ELR (cell line): ENCODE data around the gene C6orf15.

Experiments used
- DNase-seq: peaks from one replicate; pipeline ENCODE4 v3.0.0-alpha.2; 2015; ENCODE audit warnings: low read depth

Gene C6orf15

DNA sequence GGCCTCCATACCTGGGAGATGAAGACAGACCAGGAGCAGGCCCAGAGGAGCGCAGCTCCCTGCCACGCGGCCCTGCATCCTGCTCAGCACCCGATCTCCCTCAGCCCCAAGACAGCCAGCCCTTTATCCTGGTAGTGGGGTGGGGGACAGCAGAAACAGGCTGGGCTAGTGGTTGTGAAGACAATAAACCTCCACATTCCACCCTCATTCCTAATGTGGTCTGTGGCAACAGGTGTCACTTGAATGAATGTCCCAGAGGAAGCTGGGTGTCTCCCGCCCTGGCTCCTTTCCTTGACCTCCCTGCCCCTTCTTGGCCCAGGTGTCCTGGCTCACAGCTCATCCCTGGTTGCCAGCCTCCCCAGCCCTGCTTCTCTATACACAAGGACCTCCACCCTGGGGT, at the start of gene C6orf15:
TSS of gene C6orf15 (minus strand) at position 98 of the 400 bp plus-strand sequence. CDS start at position 78, 20 bp downstream.
- no peak for DNase-seq

GRCh38 chr6:31161216-31162126, 49.1 kb upstream of the C6orf15 start:
- no peak for DNase-seq

- peak; percentile 69 for DNase-seq
These were observed 46.8 kb upstream of the C6orf15 start for GRCh38 chr6:31158863-31159855.

GRCh38 chr6:31158140-31158862, 45.9 kb upstream of the C6orf15 start, which contains the start of gene TCF19:
Gene TCF19 (plus strand): TSS chr6:31158589. CDS start chr6:31159470, 881 bp downstream.
- DNase-seq, result peak; percentile 100

GRCh38 chr6:31157513-31158139, 45.3 kb upstream of the C6orf15 start, which contains the start of gene CCHCR1:
Gene CCHCR1 (minus strand): TSS chr6:31157802. CDS start chr6:31157600, 202 bp downstream.
- DNase-seq, result peak; percentile 15

DNA sequence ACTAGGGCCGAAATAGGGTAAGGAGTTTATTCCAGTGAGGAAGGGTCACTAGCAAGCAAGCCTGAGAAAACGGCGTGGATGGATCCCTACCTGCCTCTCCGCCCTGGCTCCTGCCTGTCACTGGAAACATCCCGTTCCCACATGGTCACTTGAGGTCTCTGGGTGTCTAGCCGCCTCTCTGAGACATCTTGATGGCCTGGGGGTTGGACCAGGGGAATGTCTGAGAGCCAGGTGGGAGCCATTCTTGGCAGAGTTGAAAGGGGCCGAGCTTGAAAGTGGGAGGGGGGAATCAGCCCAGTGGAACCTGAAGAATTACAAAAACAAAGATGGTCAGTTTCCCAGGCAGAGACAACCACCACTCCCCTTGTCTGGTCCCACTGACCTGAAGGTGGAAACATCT, 44.3 kb upstream of the C6orf15 start:
- DNase-seq, result no peak

DNA sequence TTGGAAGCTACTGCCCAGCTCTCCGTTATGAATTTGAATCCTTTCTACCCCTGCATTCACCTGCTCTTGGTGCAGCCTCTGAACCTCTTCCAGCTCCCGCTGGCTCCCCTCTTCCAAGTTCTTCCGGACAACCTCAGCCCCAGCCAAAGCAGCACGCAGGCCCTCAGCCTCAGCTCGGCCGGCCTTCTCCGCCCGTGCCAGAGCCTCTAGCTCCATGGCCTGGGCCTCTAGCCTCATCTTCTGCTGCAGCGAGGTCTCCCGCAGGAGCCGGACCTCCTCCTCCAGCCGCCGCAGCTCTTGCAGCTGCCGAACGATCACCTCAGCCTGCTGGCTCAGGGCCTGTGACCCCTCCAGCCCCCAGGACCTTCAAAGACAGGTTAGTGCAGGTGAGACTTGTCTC, 42.1 kb upstream of the C6orf15 start:
- no peak for DNase-seq

DNA sequence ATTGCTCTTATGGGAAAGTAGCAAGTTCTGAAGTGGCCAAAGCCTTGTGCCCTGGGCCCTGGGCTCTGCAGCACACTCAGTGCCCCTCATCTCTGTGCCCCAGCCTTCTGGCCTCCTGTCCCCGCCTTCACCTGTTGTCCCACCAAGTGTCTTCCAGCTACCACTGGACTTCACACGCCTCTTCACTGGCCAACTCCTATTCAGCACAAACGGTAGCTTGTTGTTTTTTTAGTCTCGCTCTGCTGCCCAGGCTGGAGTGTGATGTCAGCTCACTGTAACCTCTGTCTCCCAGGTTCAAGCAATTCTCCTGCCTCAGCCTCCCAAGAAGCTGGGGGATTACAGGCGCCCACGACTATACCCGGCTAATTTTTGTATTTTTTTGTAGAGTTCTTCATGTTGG, 40.4 kb upstream of the C6orf15 start:
- no peak for DNase-seq

DNA sequence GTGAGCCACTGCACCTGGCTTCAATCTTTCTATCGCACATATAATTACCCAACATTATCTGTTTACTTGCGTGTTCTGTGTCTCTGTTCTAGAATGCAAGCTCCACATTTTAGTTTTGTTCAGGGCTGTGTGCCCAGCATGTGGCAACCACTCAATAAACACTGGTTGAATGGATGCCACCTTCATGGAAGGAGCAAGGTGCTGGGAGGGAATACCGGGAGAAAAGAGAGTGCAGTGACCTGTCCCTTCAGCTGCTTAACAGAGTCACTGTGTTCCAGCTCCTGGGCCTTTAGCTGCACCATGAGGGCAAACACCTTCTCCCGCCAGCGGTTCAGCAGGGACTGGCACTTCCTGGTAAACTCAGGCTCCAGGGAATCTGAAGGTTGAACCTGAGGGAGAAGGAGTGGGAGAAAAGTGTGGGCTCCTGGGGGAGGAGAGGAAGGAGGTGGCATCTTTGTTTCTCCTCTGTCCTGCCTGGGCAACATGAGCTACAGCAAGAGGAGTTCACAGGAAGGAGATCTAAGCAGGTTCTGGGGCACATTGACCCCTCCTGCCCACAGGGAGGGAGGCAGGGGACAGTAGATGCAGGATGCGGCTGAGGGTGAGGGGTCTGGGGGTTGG, 37.6 kb upstream of the C6orf15 start:
- no peak for DNase-seq

- DNase-seq, result no peak
These were observed 33.0 kb upstream of the C6orf15 start for GRCh38 chr6:31145386-31145785.

DNA sequence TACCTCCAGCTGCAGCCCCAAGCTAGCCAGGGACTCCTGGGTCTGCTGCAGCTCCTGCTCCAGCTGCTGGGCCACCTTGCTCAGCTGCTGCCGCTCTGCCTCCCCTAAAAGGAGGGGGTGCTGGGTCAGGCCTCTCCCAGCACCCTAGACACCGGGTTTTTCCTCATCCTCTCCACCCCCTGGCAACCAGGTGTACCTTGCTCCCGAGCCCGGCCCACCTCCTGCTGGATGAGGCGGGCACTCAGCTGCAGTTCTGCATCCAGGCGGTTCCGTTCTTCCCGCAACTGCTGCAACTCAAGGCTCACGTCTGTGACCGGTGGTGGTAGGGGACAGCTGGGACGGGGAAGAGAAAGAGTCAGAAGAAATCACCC, 32.6 kb upstream of the C6orf15 start:
- no peak for DNase-seq

GRCh38 chr6:31144296-31144969, 32.1 kb upstream of the C6orf15 start:
- no peak for DNase-seq

DNA sequence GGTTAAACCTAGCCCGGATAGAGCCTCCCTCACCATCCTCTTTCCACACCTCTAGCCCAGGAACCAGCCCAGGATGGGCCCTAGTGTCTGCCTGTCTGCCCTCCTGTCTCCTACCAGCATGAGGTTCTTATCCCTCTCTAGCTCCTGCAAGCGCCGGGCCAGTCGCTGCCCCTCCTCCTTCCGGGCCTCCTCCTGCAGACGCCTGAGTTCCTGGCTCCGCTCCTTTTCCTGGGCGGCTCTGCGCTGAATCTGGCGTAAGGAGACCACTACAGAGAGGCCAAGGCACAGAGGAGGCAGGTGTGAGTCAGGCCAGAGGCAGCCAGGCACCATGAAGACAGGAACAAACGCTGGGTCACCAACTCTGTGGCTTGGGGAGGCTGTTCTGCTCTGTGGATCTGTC, 30.8 kb upstream of the C6orf15 start:
- peak; percentile 93 for DNase-seq

GRCh38 chr6:31142361-31142761, 30.0 kb upstream of the C6orf15 start:
- no peak for DNase-seq

GRCh38 chr6:31140643-31141042, 28.3 kb upstream of the C6orf15 start:
- DNase-seq, result no peak

GRCh38 chr6:31139599-31139998, 27.2 kb upstream of the C6orf15 start:
- peak; percentile 32 for DNase-seq

DNA sequence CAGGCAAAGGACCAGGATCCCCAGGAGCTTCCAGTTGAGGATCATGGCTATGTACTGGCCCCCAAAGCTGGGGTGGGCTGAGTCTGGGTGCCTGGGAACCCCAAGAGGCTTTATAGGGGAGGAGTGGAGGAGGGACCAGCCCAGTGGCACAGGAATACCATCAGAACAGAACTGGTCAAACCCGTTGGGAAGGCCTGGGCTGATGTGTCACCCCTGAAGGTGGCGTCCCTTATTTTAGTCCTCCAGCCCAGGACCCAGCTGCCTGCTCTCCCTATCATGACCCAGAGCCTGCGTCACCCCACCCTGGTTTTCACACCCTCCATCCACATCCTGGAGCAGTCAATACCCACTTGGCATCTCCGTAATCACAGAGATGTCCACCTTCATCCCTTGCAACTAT, 26.6 kb upstream of the C6orf15 start, which contains the start of gene PSORS1C2:
TSS of gene PSORS1C2 (minus strand) at position 85 of the 400 bp plus-strand sequence. CDS start at position 45, 40 bp downstream.
- DNase-seq, result no peak

DNA sequence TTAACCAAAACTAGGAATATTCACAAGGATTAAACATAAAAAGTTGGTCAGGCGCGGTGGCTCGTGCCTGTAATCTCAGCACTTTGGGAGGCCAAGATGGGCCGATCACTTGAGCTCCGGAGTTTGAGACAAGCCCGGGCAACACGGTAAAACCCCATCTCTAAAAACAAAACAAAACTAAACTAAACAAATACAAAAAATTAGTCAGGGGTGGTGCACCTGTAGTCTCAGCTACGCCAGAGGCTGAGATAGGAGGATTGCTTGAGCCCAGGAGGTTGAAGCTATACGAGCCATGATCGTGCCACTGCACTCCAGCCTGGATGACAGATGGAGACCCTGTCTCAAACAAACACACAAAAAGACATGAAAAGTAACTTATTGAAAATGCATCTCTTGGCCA, 23.3 kb upstream of the C6orf15 start:
- DNase-seq, result no peak

DNA sequence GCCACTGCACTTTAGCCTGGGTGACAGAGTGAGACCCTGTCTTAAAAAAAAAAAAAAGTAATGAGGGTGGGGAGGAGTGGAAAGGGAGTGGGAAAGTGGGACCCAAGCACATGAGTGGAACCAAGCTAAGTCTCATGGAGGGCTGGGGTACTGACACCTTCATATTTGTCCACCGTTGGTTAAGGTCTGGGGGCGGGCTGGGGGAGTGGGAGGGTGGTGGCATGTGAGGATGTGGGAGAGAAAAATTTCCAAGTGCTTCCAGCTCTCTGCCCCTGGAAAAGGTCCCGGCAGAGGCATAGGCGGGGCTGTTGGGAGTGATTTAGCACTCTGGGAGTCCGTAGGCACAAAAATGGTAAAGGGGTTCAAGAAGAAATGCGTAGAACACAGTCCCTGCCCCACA, 20.4 kb upstream of the C6orf15 start:
- DNase-seq, result no peak

DNA sequence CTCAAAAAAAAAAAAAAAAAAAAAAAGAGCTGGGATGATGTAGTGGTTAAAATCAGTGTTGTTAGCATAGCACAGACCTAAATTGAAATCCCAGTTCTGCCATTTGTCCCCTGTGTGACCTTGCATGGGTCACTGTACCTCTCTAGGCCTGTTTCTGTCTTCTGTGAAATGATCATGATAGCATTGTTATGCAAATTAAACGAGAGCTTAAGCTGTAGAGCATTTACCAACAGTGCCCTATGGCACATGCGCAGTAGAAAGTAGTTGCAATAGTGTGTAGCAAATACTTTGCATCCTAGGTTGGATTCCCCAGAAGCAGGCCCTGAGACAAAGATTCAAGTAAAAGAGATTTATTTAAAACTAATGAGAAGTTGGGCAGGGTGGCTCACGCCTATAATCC, 19.2 kb upstream of the C6orf15 start:
- no peak for DNase-seq
